ENCODE results near the gene MUC3A.
"Not testable (repeated sequence)": the region's sequence is repeated elsewhere in the genome, so short reads cannot be mapped to it uniquely, and the experiment has no call there.

DNA sequence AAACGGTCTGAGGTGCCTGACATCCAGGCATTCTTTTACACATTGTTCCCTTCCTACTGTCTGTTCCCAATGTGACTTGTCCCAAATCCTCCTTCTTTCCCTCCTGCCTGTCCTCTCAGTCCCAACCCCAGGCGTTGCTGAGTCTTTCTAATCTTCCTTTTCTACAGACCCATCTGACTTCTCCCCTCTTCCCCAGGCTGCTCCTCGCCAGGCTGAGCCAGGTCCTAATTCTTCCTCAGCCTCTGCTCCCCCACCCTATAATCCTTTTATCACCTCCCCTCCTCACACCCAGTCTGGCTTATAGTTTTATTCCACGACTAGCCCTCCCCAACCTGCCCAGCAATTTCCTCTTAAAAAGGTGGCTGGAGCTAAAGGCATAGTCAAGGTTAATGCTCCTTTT lies 25.7 kb upstream of the MUC3A start:
- not testable (repeated sequence) for TF ChIP-seq POLR2A, CTCF (IDR thresholded peaks at IDR 0.05)

All from body of pancreas (tissue), 4 donors.